ENCODE data around the gene DGLUCY. TPM values are rescaled to one million over a fixed set of nuclear protein-coding genes. Genes with fewer than 3 reads are reported as not detected.

DGLUCY gene
- total RNA-seq, 2 experiments from 2014 or later: 46.3 to 55.2 TPM

DNA sequence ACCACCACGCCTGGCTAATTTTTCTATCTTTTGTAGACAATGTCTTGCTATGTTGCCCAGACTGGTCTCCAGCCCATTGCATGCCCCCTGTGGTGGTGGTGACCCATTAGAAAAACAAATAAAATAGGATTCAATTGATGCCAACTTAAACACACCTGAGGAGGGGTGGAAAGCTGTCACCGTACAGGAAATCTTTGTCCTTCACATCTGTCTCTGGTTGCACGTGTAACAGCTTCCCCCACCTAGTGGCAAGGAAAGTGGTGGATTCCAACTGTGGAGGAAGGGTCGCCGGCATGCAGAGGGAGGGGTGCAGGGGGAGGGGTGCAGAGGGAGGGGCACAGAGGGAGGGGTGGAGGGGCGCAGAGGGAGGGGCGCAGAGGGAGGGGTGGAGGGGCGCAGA is 156.7 kb downstream of the DGLUCY start:
- Mint-ChIP-seq H3K27ac (no peak overlapping the region), H3K27me3 (no peaks in the 10 kb centered on the region), H3K4me3 (no peak overlapping the region), H3K36me3 (ENCODE audit: low read depth) (peaks cover 30% of the 10 kb centered on the region), H3K9me3 (ENCODE audit: low read depth) (no peaks in the 10 kb centered on the region), H3K4me1 (peaks cover 18% of the 10 kb centered on the region)
- no peak for DNase-seq
- ATAC-seq: no peak
- CTCF ChIA-PET: interaction anchor here (0.8 to 1.7 kb wide), 3 partner anchors 16 to 94 kb away, joined by 3 read pairs; no protein-coding TSS in a partner anchor
- intact Hi-C loops (cut with DNase I, micrococcal nuclease): no loop called here
- POLR2A ChIA-PET: no interaction called here

DNA sequence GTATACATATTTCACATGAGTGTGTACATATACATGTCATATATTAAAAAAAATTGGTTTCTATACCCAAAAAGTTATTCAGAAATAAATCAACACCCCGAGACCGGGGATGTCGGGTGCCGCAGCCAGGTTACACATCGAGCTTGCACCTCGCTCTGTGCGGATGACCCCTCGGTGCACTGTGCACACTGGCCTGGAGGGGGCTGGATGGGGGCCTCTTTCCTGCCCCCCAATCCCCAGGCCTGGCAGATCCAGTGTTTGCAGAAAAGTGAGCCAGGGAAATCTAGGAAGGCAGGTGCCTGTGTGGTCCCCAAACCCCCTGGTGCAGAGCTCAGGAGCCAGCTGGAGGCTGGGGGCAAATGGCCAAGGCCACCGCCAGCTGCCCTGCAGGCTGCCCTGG is 157.8 kb downstream of the DGLUCY start:
- DNase-seq (no peak), ATAC-seq (no peak)
- Mint-ChIP-seq H3K27me3 (no peaks in the 10 kb centered on the region), H3K4me3 (no peak overlapping the region), H3K9me3 (ENCODE audit: low read depth) (no peaks in the 10 kb centered on the region), H3K4me1 (peaks cover 14% of the 10 kb centered on the region), H3K27ac (no peak overlapping the region), H3K36me3 (ENCODE audit: low read depth) (peaks cover 34% of the 10 kb centered on the region)
- ChIA-PET POLR2A (no interaction called here), CTCF (interaction anchor here (0.6 kb wide), 1 partner anchor 196 kb away, joined by 3 read pairs; no protein-coding TSS in a partner anchor)
- intact Hi-C loops (cut with DNase I, micrococcal nuclease): no loop called here

DNA sequence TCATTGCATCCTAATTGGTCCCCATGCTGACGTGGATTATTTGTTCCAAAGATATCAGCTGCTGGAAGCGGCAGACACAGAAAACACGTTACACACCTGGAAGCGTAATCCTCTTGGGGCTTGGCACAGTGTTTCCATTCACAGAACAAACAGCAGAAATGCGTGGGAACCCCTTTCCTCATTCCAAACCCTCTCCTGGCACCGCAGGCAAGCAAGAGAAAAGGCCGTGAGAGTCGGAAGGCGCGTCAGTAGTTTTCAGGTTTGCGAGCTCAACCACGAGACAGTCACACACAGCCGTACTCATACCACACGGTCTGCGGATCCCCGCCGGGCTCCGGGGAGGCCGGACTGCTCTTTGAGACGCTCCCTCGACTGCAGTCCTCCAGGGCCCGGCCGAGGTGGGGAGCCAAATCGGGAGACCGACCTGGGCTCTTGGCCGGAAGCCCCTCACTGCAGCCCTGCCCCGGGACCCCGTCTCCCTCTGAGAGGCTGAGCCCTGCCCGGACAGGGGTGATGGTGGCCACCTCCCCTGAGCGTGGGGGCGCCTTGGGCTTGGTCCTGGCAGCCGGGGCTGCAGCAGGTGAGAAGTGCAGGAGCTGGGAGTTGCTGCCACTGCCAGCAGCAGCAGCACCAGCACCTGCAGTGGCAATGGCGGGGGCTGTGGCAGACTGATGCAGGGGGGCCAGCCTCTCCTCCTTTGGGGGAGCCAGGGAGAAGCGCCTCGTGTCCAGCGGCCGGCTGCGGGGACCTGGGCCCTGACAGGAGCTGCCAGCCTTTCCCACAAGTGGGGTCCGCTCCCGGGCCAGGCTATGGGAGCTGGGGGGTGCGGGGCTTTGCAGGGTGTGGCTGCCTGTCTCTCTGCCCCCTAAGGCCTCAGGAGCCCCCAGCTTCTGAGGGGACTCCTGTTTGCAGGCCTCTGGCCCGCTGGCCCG is 158.7 kb downstream of the DGLUCY start:
- ChIA-PET CTCF (interaction anchor here (2.3 kb wide), 1 partner anchor 15 kb away, joined by 5 read pairs; no protein-coding TSS in a partner anchor), POLR2A (no interaction called here)
- DNase-seq (no peak), ATAC-seq (peak; percentile 28)
- no peaks in the 10 kb centered on the region for H3K27me3 Mint-ChIP-seq
- H3K36me3 Mint-ChIP-seq (ENCODE audit: low read depth): peaks cover 43% of the 10 kb centered on the region
- intact Hi-C loops (cut with DNase I, micrococcal nuclease): no loop called here
- H3K4me1 Mint-ChIP-seq: peaks cover 6% of the 10 kb centered on the region
- H3K9me3 Mint-ChIP-seq (ENCODE audit: low read depth): no peaks in the 10 kb centered on the region
- no peak overlapping the region for H3K4me3 Mint-ChIP-seq
- no peak overlapping the region for H3K27ac Mint-ChIP-seq

DNA sequence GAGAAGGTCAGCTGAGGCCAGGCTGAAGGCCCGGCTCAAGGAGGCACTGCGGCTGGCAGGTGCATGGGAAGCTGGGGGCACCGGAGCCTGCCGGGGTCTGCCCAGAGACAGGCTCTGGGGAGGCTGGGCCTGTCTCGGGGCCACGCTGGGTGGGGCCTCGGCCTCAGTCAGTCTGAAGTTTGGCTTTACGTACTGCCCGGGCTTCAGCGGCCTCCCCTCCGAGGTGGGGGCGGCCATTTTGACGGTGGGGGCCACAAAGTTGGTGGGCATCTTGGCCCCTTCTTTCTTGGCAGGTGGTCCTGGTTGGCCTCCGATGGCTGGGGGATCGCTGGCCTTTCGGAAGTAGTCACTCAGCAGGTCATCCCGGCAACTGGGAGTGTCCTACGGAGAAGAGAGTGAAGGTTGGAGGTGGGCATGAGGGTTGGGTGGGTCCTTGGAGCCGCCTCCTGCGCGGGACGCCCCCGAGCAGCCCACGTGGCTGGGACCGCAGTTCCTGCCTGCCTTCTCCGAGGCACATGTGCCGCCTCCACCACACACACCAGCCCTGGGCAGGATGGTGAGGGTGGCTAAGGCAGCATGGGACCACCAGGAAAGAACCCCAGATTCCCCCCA is 159.5 kb downstream of the DGLUCY start:
- Mint-ChIP-seq H3K4me1 (no peaks in the 10 kb centered on the region), H3K9me3 (ENCODE audit: low read depth) (no peaks in the 10 kb centered on the region), H3K27ac (no peak overlapping the region), H3K27me3 (no peaks in the 10 kb centered on the region), H3K36me3 (ENCODE audit: low read depth) (peaks cover 45% of the 10 kb centered on the region), H3K4me3 (no peak overlapping the region)
- DNase-seq (no peak), ATAC-seq (no peak)
- ChIA-PET CTCF (interaction anchor here (2.3 kb wide), 1 partner anchor 14 kb away, joined by 5 read pairs; no protein-coding TSS in a partner anchor), POLR2A (no interaction called here)
- intact Hi-C loops (cut with DNase I, micrococcal nuclease): no loop called here

DNA sequence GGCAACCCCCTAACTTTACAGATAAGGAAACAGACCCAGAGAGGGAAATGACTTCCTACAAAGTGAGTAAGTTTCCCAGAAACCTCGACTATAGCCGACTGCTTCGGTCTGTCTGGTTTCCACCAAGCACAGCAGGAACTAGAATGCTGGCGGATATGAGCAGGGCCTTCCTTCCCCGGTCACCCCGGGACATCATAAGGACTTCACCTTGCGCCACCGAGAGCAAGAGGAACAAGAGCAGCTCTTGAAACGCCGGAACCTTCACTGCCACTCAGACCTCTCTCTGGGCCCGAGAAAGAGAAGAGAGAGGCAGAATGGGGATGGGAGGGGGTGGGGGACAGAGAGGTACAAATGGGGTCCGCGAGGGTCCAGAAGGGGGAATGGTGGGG is 160.0 kb downstream of the DGLUCY start:
- no peak for DNase-seq
- ChIA-PET POLR2A (no interaction called here), CTCF (interaction anchor here (0.6 to 2.3 kb wide), 2 partner anchors 13 to 101 kb away, joined by 4 to 5 read pairs; no protein-coding TSS in a partner anchor)
- intact Hi-C loops (cut with DNase I, micrococcal nuclease): no loop called here
- H3K9me3 Mint-ChIP-seq (ENCODE audit: low read depth): no peaks in the 10 kb centered on the region
- peaks cover 47% of the 10 kb centered on the region for H3K36me3 Mint-ChIP-seq (ENCODE audit: low read depth)
- no peak overlapping the region for H3K4me3 Mint-ChIP-seq
- H3K27me3 Mint-ChIP-seq: no peaks in the 10 kb centered on the region
- H3K4me1 Mint-ChIP-seq: no peaks in the 10 kb centered on the region
- no peak for ATAC-seq
- peak overlapping the region; percentile 15 for H3K27ac Mint-ChIP-seq

DNA sequence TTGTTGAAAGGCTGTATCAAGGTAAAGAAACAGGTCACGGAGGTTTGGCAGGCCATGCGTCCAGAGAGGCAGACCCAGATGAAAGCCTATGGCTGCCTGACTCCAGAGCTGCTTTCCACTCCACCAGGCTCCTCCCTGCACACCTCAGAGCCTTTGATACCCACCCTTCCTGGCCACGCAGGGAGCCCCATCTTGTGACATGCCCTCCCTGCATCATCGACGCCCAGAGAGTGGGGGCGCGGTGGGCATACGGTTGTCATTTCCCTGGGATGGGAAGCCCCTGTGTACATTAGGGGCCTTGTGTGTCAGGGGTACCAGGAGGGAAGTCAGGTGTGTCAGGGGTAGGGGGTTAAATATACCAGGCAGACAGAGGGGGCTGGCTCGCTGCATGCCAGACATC is 160.9 kb downstream of the DGLUCY start:
- no peak overlapping the region for H3K27ac Mint-ChIP-seq
- DNase-seq (no peak), ATAC-seq (no peak)
- no peak overlapping the region for H3K4me3 Mint-ChIP-seq
- no peaks in the 10 kb centered on the region for H3K27me3 Mint-ChIP-seq
- peaks cover 50% of the 10 kb centered on the region for H3K36me3 Mint-ChIP-seq (ENCODE audit: low read depth)
- H3K9me3 Mint-ChIP-seq (ENCODE audit: low read depth): no peaks in the 10 kb centered on the region
- intact Hi-C loops (cut with DNase I, micrococcal nuclease): no loop called here
- no peaks in the 10 kb centered on the region for H3K4me1 Mint-ChIP-seq
- ChIA-PET CTCF (no interaction called here), POLR2A (no interaction called here)

Other genes with a start within 250 kb of the DGLUCY start
- 10 to 100 TPM; 11.9 to 13.8 TPM for gene RPS6KA5, start 53.4 kb upstream of the DGLUCY start, total RNA-seq
- gene GPR68, start 130.6 kb downstream of the DGLUCY start, total RNA-seq: 10 to 100 TPM in 1 of 2 experiments, 1 to 10 TPM in 1; 9.4 to 11.2 TPM

Measured in activated CD4-positive, alpha-beta T cell treated with anti-CD3 and anti-CD28 coated beads for 36 hours (primary cell).